ENCODE results near the gene ACOT7. TPM values are rescaled to one million over a fixed set of nuclear protein-coding genes. Genes with fewer than 3 reads are reported as not detected.
A peak's percentile ranks its signal among the peaks of the same experiment; 100 is the strongest.
"Not testable (repeated sequence)": the region's sequence is repeated elsewhere in the genome, so short reads cannot be mapped to it uniquely, and the experiment has no call there.

ACOT7 gene
- total RNA-seq, 1 donor from 2014 or later: 107 TPM

DNA sequence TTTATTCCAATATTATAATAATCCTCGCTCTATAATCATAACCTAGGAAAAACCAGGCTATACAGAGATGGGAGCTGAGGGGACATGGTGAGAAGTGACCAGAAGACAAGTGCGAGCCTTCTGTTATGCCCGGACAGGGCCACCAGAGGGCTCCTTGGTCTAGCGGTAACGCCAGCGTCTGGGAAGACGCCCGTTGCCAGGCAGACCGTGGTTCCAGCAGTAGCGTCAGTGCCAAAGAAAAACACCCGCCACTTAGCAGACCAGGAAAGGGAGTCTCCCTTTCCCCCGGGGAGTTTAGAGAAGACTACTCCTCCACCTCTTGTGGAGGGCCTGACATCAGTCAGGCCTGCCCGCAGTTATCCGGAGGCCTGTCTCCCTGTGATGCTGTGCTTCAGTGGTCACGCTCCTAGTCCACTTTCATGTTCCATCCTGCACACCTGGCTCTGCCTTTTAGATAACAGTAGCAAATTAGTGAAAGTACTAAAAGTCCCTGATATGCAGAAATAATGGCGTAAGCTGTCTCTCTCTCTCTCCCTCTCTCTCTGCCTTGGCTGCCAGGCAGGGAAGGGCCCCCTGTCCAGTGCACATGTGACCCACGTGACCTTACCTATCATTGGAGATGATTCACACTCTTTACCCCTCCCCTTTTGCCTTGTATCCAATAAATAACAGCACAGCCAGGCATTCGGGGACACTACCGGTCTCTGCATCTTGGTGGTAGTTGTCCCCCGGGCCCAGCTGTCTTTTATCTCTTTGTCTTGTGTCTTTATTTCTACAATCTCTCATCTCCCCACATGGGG lies 30.3 kb downstream of the ACOT7 start:
- peaks cover 44% of the 10 kb centered on the region for H3K4me1 Mint-ChIP-seq
- peak; percentile 47 for DNase-seq (ENCODE audit: low read depth, low spot score)
- not testable (repeated sequence) for H3K4me3 Mint-ChIP-seq; H3K27ac Mint-ChIP-seq (ENCODE audit: unreplicated experiment); H3K9me3 Mint-ChIP-seq; H3K27me3 Mint-ChIP-seq (ENCODE audit: low read depth)
- H3K36me3 Mint-ChIP-seq (ENCODE audit: low read depth): peaks cover 10% of the 10 kb centered on the region
- TF ChIP-seq CTCF (conservative IDR thresholded peaks at IDR 0.05): peak; percentile 77

DNA sequence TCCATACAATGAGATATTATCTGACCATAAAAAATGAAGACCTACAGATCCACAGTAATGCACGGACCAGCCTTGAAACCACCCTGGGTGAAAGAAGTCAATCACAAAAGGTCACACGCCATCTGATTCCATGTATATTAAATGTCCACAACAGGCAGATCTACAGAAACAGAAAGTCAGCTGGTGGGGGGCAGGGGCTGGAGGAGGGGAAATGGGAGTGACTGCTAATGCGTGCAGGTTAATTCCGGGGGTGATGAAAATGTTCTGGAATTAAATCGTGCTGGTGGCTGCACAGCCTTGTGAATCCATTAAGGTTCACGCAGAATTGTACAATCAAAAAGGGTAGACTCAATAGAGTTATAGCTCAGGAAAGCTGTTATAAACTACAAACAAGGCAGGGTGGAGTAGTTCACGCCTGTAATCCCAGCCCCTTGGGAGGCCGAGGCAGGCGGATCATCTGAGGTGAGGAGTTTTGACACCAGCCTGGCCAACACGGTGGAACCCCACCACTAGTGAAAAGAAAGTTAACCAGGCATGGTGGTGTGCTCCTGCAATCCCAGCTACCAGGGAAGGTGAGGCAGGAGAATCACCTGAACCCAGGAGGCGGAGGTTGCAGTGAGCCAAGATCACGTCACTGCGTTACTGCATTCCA lies 32.3 kb downstream of the ACOT7 start:
- H3K27ac Mint-ChIP-seq (ENCODE audit: unreplicated experiment): no peak overlapping the region
- peaks cover 40% of the 10 kb centered on the region for H3K4me1 Mint-ChIP-seq

GRCh38 chr1:6360517-6361070 lies 33.0 kb downstream of the ACOT7 start:
- Mint-ChIP-seq H3K27ac (ENCODE audit: unreplicated experiment) (peak overlapping the region; percentile 43), H3K4me3 (no peak overlapping the region), H3K9me3 (no peaks in the 10 kb centered on the region), H3K27me3 (ENCODE audit: low read depth) (no peaks in the 10 kb centered on the region), H3K4me1 (peaks cover 40% of the 10 kb centered on the region), H3K36me3 (ENCODE audit: low read depth) (peaks cover 10% of the 10 kb centered on the region)
- DNase-seq (ENCODE audit: low read depth, low spot score): no peak
- no peak for TF ChIP-seq CTCF (conservative IDR thresholded peaks at IDR 0.05)

More for the DNA sequence above, 32.3 kb downstream of the ACOT7 start:
- DNase-seq (ENCODE audit: low read depth, low spot score): no peak
- H3K27me3 Mint-ChIP-seq (ENCODE audit: low read depth): no peaks in the 10 kb centered on the region
- H3K4me3 Mint-ChIP-seq: no peak overlapping the region
- peaks cover 10% of the 10 kb centered on the region for H3K36me3 Mint-ChIP-seq (ENCODE audit: low read depth)
- no peaks in the 10 kb centered on the region for H3K9me3 Mint-ChIP-seq
- no peak for TF ChIP-seq CTCF (conservative IDR thresholded peaks at IDR 0.05)

DNA sequence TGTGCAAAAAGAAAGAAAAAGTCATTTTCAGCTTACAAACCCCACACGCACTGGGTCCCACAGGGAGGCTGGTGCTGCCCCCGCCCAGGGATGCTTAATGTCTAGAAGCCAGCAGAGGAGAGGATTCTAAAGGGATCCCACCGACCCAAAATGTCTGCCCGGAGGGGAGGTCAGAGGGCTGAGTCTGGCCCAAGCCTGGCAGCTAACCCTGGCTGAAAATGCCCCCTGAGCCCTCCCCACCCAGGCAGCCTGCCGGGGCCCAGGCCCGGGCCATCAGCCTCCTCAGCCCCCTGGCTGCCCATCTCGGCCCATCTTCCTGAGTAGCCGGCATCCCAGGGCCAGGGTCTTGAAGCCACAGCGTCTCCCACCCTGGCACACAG lies 33.5 kb downstream of the ACOT7 start:
- no peak overlapping the region for H3K27ac Mint-ChIP-seq (ENCODE audit: unreplicated experiment)
- no peak overlapping the region for H3K4me3 Mint-ChIP-seq
- peaks cover 10% of the 10 kb centered on the region for H3K36me3 Mint-ChIP-seq (ENCODE audit: low read depth)
- no peaks in the 10 kb centered on the region for H3K27me3 Mint-ChIP-seq (ENCODE audit: low read depth)
- no peak for DNase-seq (ENCODE audit: low read depth, low spot score)
- TF ChIP-seq CTCF (conservative IDR thresholded peaks at IDR 0.05): no peak
- H3K9me3 Mint-ChIP-seq: no peaks in the 10 kb centered on the region
- peaks cover 40% of the 10 kb centered on the region for H3K4me1 Mint-ChIP-seq

DNA sequence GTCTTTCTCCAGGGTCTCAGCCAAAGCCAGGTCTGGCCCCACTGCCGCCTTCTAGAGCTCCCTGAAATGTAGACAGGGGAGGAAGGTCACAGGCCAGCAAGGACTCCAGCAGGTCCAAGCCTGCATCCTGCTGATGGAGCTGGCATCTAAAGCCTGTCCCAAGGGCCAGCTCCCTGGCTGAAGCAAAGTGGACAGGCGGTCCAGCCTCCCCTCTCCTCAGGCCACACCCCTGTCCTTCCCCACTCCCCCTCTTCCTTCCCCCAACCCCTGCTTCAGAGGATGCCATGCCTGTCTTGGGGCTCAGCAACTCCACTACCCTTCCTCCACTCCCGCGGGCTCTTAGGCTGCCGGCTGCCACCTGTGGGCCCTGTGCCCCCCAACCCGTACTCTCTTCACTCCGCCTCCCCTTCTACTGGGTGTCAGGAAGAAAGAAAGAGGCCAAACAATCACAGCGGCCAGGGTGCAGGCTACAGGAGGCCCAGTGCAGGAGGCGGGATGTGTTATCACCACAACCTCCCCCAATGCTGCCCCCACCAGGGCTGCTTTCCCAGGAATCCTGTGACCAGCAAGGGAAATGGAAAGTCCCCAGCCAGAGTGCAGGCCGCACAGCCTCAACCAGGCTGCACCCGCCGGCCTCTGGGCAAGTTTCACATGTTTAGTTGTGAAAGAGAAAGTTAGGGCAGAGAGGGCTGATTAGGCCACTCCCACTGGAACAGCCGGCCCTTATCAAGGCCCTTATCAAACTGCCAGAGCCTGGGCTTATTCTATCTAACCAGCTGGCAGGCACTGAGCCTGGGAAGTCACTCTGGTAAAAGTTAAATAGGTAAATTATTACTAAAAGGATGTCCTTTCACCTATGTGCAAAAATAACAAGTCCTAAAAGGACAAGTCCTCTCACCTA lies 34.1 kb downstream of the ACOT7 start:
- H3K36me3 Mint-ChIP-seq (ENCODE audit: low read depth): peaks cover 10% of the 10 kb centered on the region
- no peak for DNase-seq (ENCODE audit: low read depth, low spot score)
- H3K4me1 Mint-ChIP-seq: peaks cover 41% of the 10 kb centered on the region
- H3K27me3 Mint-ChIP-seq (ENCODE audit: low read depth): no peaks in the 10 kb centered on the region
- H3K27ac Mint-ChIP-seq (ENCODE audit: unreplicated experiment): peak overlapping the region; percentile 57
- no peaks in the 10 kb centered on the region for H3K9me3 Mint-ChIP-seq
- H3K4me3 Mint-ChIP-seq: no peak overlapping the region
- TF ChIP-seq CTCF (conservative IDR thresholded peaks at IDR 0.05): no peak

All from neural crest cell (in vitro differentiated cells).